Cardiac muscle cell (in vitro differentiated cells and primary cell): ENCODE results near the gene TRIM27. TPM values are rescaled to one million over a fixed set of nuclear protein-coding genes. Genes with fewer than 3 reads are reported as not detected.

Source experiments
- DNase-seq, 2 donors: peaks; one replicate each; pipeline versions ENCODE4 v3.0.0 to v3.0.0-alpha.2; 2010 to 2017; ENCODE audit warnings: low read depth in 1 of 2, low spot score in 1 of 2
- H3K27ac ChIP-seq: fragments of 200-600 bp; sonication (generic); 2 replicates; pipeline ENCODE4 v1.5.1; 2016
- H3K27me3 ChIP-seq: fragments of 200-600 bp; sonication (generic); 2 replicates; pipeline ENCODE4 v1.6.0; 2016; ENCODE audit warnings: control low read depth
- H3K36me3 ChIP-seq: fragments of 200-600 bp; sonication (generic); 2 replicates; pipeline ENCODE4 v1.5.1; 2016; ENCODE audit warnings: control low read depth
- H3K4me1 ChIP-seq: fragments of 200-600 bp; sonication (generic); 2 replicates; pipeline ENCODE4 v1.8.1; 2017; ENCODE audit warnings: low read depth, mild to moderate bottlenecking, mixed run types
- H3K4me3 ChIP-seq: fragments of 200-600 bp; sonication (generic); 2 replicates; pipeline ENCODE4 v1.5.1; 2016; ENCODE audit warnings: mild to moderate bottlenecking
- H3K9me3 ChIP-seq: fragments of 200-600 bp; sonication (generic); 2 replicates; pipeline ENCODE4 v1.5.1; 2017; ENCODE audit warnings: low read depth, mild to moderate bottlenecking, control low read depth
- CTCF ChIP-seq: IDR thresholded peaks from 2 replicates; pipeline ENCODE4 v1.5.1; 2012; ENCODE audit warnings: low read depth, mild to moderate bottlenecking, low read length
- polyA plus RNA-seq: library from polyadenylated mRNA; unstranded; fragments of >200 nt; fragmentation: Nextera tagmentation; extraction: Ambion mirVana; gene quantifications from 2 replicates; pipeline ENCODE4 v1.2.1, GENCODE V29; 2016
- total RNA-seq: library from RNA; depleted of rRNA; stranded (reverse); fragments of >200 nt; gene quantifications from 2 replicates; pipeline ENCODE4 v1.2.3, GENCODE V29; 2016

The TRIM27 gene
- total and polyA plus RNA-seq, 2 experiments from 2014 or later, result 79.2 to 105 TPM

- Histone ChIP-seq H3K9me3 (no peaks in the 10 kb centered on the region), H3K4me1 (no peaks in the 10 kb centered on the region), H3K27ac (no peak overlapping the region), H3K27me3 (no peaks in the 10 kb centered on the region), H3K36me3 (no peaks in the 10 kb centered on the region), H3K4me3 (no peak overlapping the region)
- no peak for DNase-seq
- no peak for TF ChIP-seq CTCF
Observed at GRCh38 chr6:28893172-28893799, 30.5 kb downstream of the TRIM27 start.

- no peaks in the 10 kb centered on the region for H3K27me3 ChIP-seq
- no peaks in the 10 kb centered on the region for H3K4me1 ChIP-seq
- DNase-seq, result no peak
- no peak overlapping the region for H3K4me3 ChIP-seq
- TF ChIP-seq CTCF, result no peak
- H3K27ac ChIP-seq, result no peak overlapping the region
- H3K9me3 ChIP-seq, result no peaks in the 10 kb centered on the region
- H3K36me3 ChIP-seq, result no peaks in the 10 kb centered on the region
Observed at GRCh38 chr6:28892525-28892924, 31.3 kb downstream of the TRIM27 start.

- H3K27me3 ChIP-seq, result no peaks in the 10 kb centered on the region
- H3K4me3 ChIP-seq, result no peak overlapping the region
- H3K9me3 ChIP-seq, result no peaks in the 10 kb centered on the region
- DNase-seq, result no peak
- H3K36me3 ChIP-seq, result no peaks in the 10 kb centered on the region
- no peak overlapping the region for H3K27ac ChIP-seq
- no peak for TF ChIP-seq CTCF
- no peaks in the 10 kb centered on the region for H3K4me1 ChIP-seq
Observed at GRCh38 chr6:28887796-28888496, 35.8 kb downstream of the TRIM27 start.

GRCh38 chr6:28886079-28886439, 37.7 kb downstream of the TRIM27 start:
- Histone ChIP-seq H3K4me1 (no peaks in the 10 kb centered on the region), H3K27me3 (no peaks in the 10 kb centered on the region), H3K9me3 (no peaks in the 10 kb centered on the region), H3K4me3 (no peak overlapping the region), H3K36me3 (no peaks in the 10 kb centered on the region), H3K27ac (no peak overlapping the region)
- no peak for TF ChIP-seq CTCF
- no peak for DNase-seq

GRCh38 chr6:28884423-28885131, 39.2 kb downstream of the TRIM27 start:
- Histone ChIP-seq H3K27ac (no peak overlapping the region), H3K27me3 (no peaks in the 10 kb centered on the region), H3K36me3 (no peaks in the 10 kb centered on the region), H3K4me1 (no peaks in the 10 kb centered on the region), H3K9me3 (no peaks in the 10 kb centered on the region), H3K4me3 (no peak overlapping the region)
- DNase-seq, result no peak
- TF ChIP-seq CTCF, result no peak
